Stimulated activated CD4-positive, alpha-beta T cell treated with anti-CD3 and anti-CD28 coated beads, Interleukin-15, amount 100 ng/mL, for 1 hour (primary cell): ENCODE data around the gene LRRC74B.
"Not testable (repeated sequence)": the region's sequence is repeated elsewhere in the genome, so short reads cannot be mapped to it uniquely, and the experiment has no call there.

Experiments
- DNase-seq, 2 donors: peaks; one replicate each; pipeline ENCODE4 v3.0.0-alpha.2; 2020; ENCODE audit warnings: low read depth in 1 of 2, low spot score in 1 of 2

LRRC74B gene

GRCh38 chr22:21075516-21076138, 29.9 kb downstream of the LRRC74B start:
- DNase-seq, result no peak

GRCh38 chr22:21076912-21077625, 31.3 kb downstream of the LRRC74B start:
- no peak for DNase-seq

GRCh38 chr22:21077884-21078508, 32.2 kb downstream of the LRRC74B start:
- no peak for DNase-seq

- DNase-seq, result no peak
Measured at GRCh38 chr22:21078916-21079315, 33.2 kb downstream of the LRRC74B start.

GRCh38 chr22:21079493-21079892, 33.7 kb downstream of the LRRC74B start:
- no peak for DNase-seq

GRCh38 chr22:21080435-21081137, 34.8 kb downstream of the LRRC74B start:
- DNase-seq, result no peak

- no peak for DNase-seq
Measured at GRCh38 chr22:21082248-21082647, 36.5 kb downstream of the LRRC74B start.

GRCh38 chr22:21087119-21087518, 41.4 kb downstream of the LRRC74B start:
- DNase-seq, result no peak

- not testable (repeated sequence) for DNase-seq
Measured at GRCh38 chr22:21087926-21088325, 42.2 kb downstream of the LRRC74B start.

GRCh38 chr22:21091220-21091619, 45.5 kb downstream of the LRRC74B start:
- DNase-seq, result not testable (repeated sequence)

GRCh38 chr22:21092797-21093554, 47.2 kb downstream of the LRRC74B start:
- no peak for DNase-seq

GRCh38 chr22:21093555-21094137, 47.9 kb downstream of the LRRC74B start:
- not testable (repeated sequence) for DNase-seq

GRCh38 chr22:21094911-21095772, 49.4 kb downstream of the LRRC74B start:
- no peak for DNase-seq

- DNase-seq, result no peak
Measured at GRCh38 chr22:21095773-21096107, 50.0 kb downstream of the LRRC74B start.

GRCh38 chr22:21096878-21097277, 51.1 kb downstream of the LRRC74B start:
- not testable (repeated sequence) for DNase-seq

- DNase-seq, result no peak
Measured at GRCh38 chr22:21098099-21098671, 52.4 kb downstream of the LRRC74B start.

GRCh38 chr22:21099578-21099977, 53.8 kb downstream of the LRRC74B start:
- no peak for DNase-seq

- no peak for DNase-seq
Measured at GRCh38 chr22:21100149-21101032, 54.6 kb downstream of the LRRC74B start.
